Esophagus muscularis mucosa (tissue), 4 donors: Measurements from ENCODE around the gene UNC13B. TPM values are rescaled to one million over a fixed set of nuclear protein-coding genes. Genes with fewer than 3 reads are reported as not detected.

Source experiments
- DNase-seq: peaks from one replicate; pipeline ENCODE4 v3.0.0-alpha.2; 2017; ENCODE audit errors: extremely low spot score
- H3K27ac ChIP-seq, 4 donors: fragments of 200-600 bp; sonication (generic); replicated peaks in 1 of 4; 1 replicate in 3 of 4; 2 replicates in 1 of 4; pipeline ENCODE4 v1.5.1; 2016 to 2019; ENCODE audit warnings: mild to moderate bottlenecking in 1 of 4
- H3K27me3 ChIP-seq, 4 donors: fragments of 200-600 bp; sonication (generic); one replicate each; pipeline versions ENCODE4 v1.5.1 to v1.6.0; 2016 to 2019
- H3K36me3 ChIP-seq, 4 donors: fragments of 200-600 bp; sonication (generic); one replicate each; pipeline ENCODE4 v1.5.1; 2016 to 2019
- H3K4me1 ChIP-seq, 4 donors: fragments of 200-600 bp; sonication (generic); one replicate each; pipeline ENCODE4 v1.5.1; 2016 to 2019
- H3K4me3 ChIP-seq, 4 donors: fragments of 200-600 bp; sonication (generic); 1 replicate in 2 of 4; 2 replicates in 2 of 4; pipeline ENCODE4 v1.5.1; 2016 to 2019; ENCODE audit warnings: mild to moderate bottlenecking in 4 of 4, moderate library complexity in 1 of 4
- H3K9me3 ChIP-seq, 4 donors: fragments of 200-600 bp; sonication (generic); 1 replicate in 3 of 4; 2 replicates in 1 of 4; pipeline ENCODE4 v1.5.1; 2016 to 2019
- CTCF ChIP-seq, 3 experiments: fragments of 200-600 bp in 2 of 3; fragments of 450-650 bp in 1 of 3; sonication (generic) in 2 of 3; IDR thresholded peaks; one replicate each; pipeline ENCODE4 v1.5.1; 2017 to 2019; ENCODE audit warnings: antibody characterized with exemption in 3 of 3, mild to moderate bottlenecking in 2 of 3, moderate library complexity in 1 of 3
- EP300 ChIP-seq: sonication (generic); formaldehyde crosslinking; IDR thresholded peaks from one replicate; pipeline ENCODE4 v1.6.1; 2017; ENCODE audit warnings: antibody characterized with exemption
- POLR2A ChIP-seq: fragments of 450-650 bp; IDR thresholded peaks from one replicate; pipeline ENCODE4 v1.6.1; 2017; ENCODE audit warnings: antibody characterized with exemption, moderate library complexity, mild to moderate bottlenecking, low read depth
- POLR2AphosphoS5 ChIP-seq, 2 donors: sonication (generic); formaldehyde crosslinking; IDR thresholded peaks; one replicate each; pipeline ENCODE4 v1.6.1; 2017; ENCODE audit warnings: antibody characterized with exemption in 2 of 2
- WGBS: methylation state at CpG from one replicate; pipeline ENCODE4 v1.1.5; 2018; 5-methylcytosine and 5-hydroxymethylcytosine counted together
- intact Hi-C: fragments of 100-400 bp; cut with DNase I; formaldehyde crosslinking; loops from one replicate; pipeline ENCODE4 v1.15.1; 2023
- total RNA-seq, 4 donors: library from RNA; depleted of rRNA; stranded (reverse); fragments of >200 nt; gene quantifications; one replicate each; pipeline versions ENCODE4 v1.1.0 to v1.2.1, GENCODE V29; 2016

Gene UNC13B
- total RNA-seq, 4 donors from 2014 or later = 21.9 to 30.7 (median 28.7) TPM

GRCh38 chr9:35416098-35416427 lies 254.3 kb downstream of the UNC13B start:
- Histone ChIP-seq H3K4me3 (no peak overlapping the region), H3K4me1 (no peaks in the 10 kb centered on the region), H3K36me3 (no peaks in the 10 kb centered on the region), H3K9me3 (no peaks in the 10 kb centered on the region), H3K27me3 (no peaks in the 10 kb centered on the region), H3K27ac (no peak overlapping the region)
- TF ChIP-seq POLR2AphosphoS5 (IDR thresholded peaks at IDR 0.05) = no peak
- no peak for TF ChIP-seq EP300
- TF ChIP-seq POLR2A = no peak
- no peak for TF ChIP-seq CTCF (IDR thresholded peaks at IDR 0.05)
- intact Hi-C loops = no loop called here
- WGBS = 80% methylated on average over 1 of the region's 2 CpGs
- no peak for DNase-seq

- intact Hi-C loops = no loop called here
- TF ChIP-seq EP300 (no peak), POLR2AphosphoS5 (IDR thresholded peaks at IDR 0.05) (no peak), POLR2A (no peak)
These were observed 260.5 kb downstream of the UNC13B start for GRCh38 chr9:35422346-35422745.

GRCh38 chr9:35422753-35423152 lies 260.9 kb downstream of the UNC13B start:
- H3K4me3 ChIP-seq = no peak overlapping the region
- intact Hi-C loops = no loop called here
- no peak for TF ChIP-seq POLR2AphosphoS5 (IDR thresholded peaks at IDR 0.05)
- no peak for TF ChIP-seq EP300
- no peak for TF ChIP-seq CTCF (IDR thresholded peaks at IDR 0.05)
- TF ChIP-seq POLR2A = no peak
- H3K9me3 ChIP-seq = no peaks in the 10 kb centered on the region
- no peaks in the 10 kb centered on the region for H3K27me3 ChIP-seq
- no peaks in the 10 kb centered on the region for H3K36me3 ChIP-seq
- 74% methylated on average over 2 of the region's 2 CpGs for WGBS
- no peak for DNase-seq
- H3K27ac ChIP-seq = no peak overlapping the region
- no peaks in the 10 kb centered on the region for H3K4me1 ChIP-seq

More at GRCh38 chr9:35422346-35422745, 260.5 kb downstream of the UNC13B start:
- Histone ChIP-seq H3K36me3 (no peaks in the 10 kb centered on the region), H3K27me3 (no peaks in the 10 kb centered on the region), H3K9me3 (no peaks in the 10 kb centered on the region), H3K27ac (no peak overlapping the region), H3K4me1 (no peaks in the 10 kb centered on the region), H3K4me3 (no peak overlapping the region)
- no peak for DNase-seq
- 89% methylated on average over 1 of the region's 1 CpG for WGBS

GRCh38 chr9:35423499-35423898 lies 261.7 kb downstream of the UNC13B start:
- H3K36me3 ChIP-seq = no peaks in the 10 kb centered on the region
- no peaks in the 10 kb centered on the region for H3K4me1 ChIP-seq
- no peaks in the 10 kb centered on the region for H3K27me3 ChIP-seq
- H3K9me3 ChIP-seq = peaks cover 0 to 6% (median 1%) of the 10 kb centered on the region in 4 donors
- DNase-seq = no peak
- intact Hi-C loops = no loop called here
- H3K4me3 ChIP-seq = no peak overlapping the region
- 91% methylated on average over 2 of the region's 2 CpGs for WGBS
- no peak for TF ChIP-seq CTCF (IDR thresholded peaks at IDR 0.05)
- no peak for TF ChIP-seq POLR2AphosphoS5 (IDR thresholded peaks at IDR 0.05)
- no peak for TF ChIP-seq EP300
- TF ChIP-seq POLR2A = no peak
- no peak overlapping the region for H3K27ac ChIP-seq

- TF ChIP-seq POLR2AphosphoS5 (IDR thresholded peaks at IDR 0.05) (no peak), CTCF (IDR thresholded peaks at IDR 0.05) (no peak), POLR2A (no peak), EP300 (no peak)
- no peak overlapping the region for H3K27ac ChIP-seq
- no peaks in the 10 kb centered on the region for H3K27me3 ChIP-seq
- DNase-seq = no peak
- intact Hi-C loops = no loop called here
- peaks cover 0 to 12% (median 8%) of the 10 kb centered on the region in 4 donors for H3K9me3 ChIP-seq
- no peaks in the 10 kb centered on the region for H3K4me1 ChIP-seq
- WGBS = 67% methylated on average over 7 of the region's 7 CpGs
- H3K36me3 ChIP-seq = no peaks in the 10 kb centered on the region
- no peak overlapping the region for H3K4me3 ChIP-seq
These were observed 262.8 kb downstream of the UNC13B start for GRCh38 chr9:35424356-35425352.
